Stimulated activated CD8-positive, alpha-beta memory T cell treated with anti-CD3 and anti-CD28 coated beads, Interleukin-15, amount 100 ng/mL, for 48 hours (primary cell): ENCODE data around the gene VGLL2.
"Not testable (repeated sequence)": the region's sequence is repeated elsewhere in the genome, so short reads cannot be mapped to it uniquely, and the experiment has no call there.

ENCODE experiments used
- DNase-seq, 2 donors: peaks; one replicate each; pipeline ENCODE4 v3.0.0-alpha.2; 2020; ENCODE audit warnings: low read depth in 2 of 2

The VGLL2 gene, protein sequence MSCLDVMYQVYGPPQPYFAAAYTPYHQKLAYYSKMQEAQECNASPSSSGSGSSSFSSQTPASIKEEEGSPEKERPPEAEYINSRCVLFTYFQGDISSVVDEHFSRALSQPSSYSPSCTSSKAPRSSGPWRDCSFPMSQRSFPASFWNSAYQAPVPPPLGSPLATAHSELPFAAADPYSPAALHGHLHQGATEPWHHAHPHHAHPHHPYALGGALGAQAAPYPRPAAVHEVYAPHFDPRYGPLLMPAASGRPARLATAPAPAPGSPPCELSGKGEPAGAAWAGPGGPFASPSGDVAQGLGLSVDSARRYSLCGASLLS

DNA sequence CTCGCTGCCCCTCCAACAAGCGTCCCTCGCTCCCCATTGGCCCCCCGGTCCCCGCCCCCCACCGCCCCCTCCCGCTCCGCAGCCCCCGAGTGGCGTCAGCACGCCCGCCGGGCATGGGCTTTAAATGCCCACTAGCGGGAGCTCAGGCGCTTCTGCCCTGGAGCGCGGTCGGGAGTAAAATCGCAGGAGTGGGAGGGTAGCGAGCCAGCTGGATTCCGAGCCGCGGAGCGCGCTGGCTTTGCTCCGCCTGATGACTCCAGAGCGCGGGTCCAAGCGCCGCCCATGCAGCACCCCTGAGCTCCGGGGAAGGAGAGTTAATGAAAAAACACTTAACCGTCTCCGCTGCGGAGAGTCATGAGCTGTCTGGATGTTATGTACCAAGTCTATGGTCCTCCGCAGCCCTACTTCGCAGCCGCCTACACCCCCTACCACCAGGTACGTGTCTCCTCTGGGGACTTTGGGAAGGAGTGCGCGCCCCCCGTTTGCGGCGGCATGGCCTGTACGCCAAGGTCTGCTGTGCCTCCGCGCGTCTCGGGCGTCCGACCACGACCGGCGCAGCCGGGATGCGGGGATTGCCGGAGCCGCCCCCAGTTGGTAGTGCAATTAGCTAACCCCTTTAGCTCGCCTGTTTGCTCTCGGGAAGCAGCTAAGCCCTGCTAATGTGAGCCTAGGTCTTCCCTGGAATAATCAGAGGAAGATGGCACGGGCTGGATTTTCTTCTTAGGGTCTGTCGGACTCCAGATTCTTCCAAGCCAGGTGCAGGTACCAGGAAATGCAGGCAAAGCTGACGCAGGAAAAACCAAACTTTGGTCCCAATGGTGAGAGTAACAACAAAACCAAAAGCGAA lies at the start of gene VGLL2:
VGLL2 (plus strand) TSS at position 149 of the 847 bp plus-strand sequence; CDS start at position 355, 206 bp downstream.
- no peak for DNase-seq

DNA sequence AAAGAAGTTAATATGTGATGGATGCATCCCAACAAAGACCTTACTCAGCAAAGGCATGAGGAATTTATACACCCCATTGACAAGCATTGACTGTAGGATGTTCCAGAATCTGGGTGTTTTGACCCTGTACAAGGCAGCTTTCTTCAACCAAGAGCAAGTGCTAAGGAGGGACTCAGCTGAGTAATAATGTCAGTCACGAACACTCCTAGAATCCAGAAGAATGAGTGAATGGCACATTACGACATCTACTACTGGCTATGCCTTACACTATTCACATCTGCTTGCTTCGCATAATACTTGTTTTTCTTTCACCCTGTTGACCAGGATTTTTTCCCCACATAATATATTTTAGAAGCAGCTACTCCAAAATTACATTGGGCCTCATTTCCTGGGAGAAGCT lies 42.5 kb upstream of the VGLL2 start:
- DNase-seq, result no peak

DNA sequence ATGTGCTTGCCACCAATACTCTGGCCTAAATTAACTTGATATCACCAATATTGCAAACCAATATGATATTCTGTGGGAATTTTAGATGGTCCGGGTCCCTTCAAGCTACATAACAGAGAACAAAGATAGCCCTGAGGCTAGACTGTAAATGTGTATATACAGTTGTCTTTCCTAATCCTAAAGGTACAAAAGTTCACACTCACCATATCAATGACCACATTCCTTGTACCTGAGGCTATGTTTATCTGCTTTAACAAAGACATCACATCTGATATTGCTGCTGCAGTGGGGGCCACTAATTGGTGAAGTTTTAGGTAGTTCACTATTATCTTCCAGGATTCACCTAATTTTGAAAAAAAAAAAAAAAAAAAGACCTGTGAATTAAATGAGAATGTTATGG lies 38.6 kb upstream of the VGLL2 start:
- no peak for DNase-seq

DNA sequence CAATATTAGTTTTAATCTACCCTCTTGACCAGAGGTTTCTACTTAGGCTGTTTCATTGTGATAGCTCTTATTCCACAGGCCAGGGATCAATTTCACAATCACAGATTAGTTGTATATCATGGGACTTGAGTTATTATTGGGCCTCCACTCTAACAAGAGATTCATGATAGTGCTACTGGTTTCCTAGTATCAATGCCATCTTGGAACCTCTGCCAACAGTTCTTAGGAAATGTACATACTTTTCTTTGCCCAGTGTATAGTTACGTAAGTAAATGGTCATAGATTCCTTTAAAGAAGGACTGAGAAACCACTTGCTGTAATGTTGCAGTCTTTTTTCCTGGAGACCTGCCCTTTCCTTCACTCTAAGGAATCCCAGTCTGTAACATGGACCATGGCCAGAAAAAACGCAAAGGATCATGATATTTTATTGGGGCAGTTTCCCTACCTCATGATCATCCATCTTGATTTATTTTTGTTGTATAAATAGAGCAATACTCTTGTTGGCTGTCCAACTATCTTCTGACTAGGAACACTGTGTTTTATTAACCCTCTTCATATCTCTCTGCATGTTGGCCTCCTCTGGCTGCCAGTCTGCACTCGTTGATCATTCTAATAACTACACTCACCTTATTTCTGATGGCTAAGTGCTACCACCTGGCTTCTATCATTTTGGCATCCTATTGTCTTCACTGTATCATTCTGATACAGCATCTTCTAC lies 38.0 kb upstream of the VGLL2 start:
- DNase-seq, result no peak

DNA sequence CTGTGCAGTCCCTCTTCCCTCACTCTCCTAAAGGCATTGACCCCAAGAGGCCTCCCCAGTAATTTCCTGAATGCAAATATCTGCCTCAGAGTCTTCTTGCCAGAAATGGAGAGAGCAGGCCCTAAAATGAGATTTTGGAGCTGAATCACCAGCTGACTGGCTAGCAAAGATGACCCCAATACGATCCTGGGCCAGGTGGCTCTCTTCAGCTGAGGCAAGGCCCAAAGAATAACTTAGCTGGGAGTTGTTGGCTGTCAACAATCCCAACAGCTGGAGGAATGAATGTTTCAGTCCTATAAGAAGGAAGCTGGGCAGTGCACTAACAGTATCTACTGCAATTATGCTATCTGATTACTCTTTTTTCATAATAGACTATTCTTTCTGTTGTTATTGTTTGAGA lies 37.2 kb upstream of the VGLL2 start:
- no peak for DNase-seq

GRCh38 chr6:117229870-117230269 lies 35.5 kb upstream of the VGLL2 start:
- DNase-seq, result no peak

DNA sequence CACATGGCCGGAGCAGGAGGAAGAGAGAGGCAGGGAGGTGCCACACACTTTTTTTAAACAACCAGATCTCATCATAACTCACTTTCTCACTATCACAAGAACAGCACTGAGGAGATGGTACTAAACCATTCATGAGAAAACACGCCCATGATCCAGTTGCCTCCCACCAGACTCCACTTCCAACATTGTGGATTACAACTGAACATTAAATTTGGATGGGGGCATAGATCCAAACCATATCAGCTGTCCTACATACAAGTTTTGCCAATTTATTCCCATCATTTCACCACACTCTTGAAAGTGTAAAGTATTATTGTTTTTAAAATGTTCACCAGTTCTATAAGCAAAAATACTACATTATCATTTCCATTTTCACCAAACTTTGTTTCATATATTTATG lies 33.9 kb upstream of the VGLL2 start:
- DNase-seq, result no peak

DNA sequence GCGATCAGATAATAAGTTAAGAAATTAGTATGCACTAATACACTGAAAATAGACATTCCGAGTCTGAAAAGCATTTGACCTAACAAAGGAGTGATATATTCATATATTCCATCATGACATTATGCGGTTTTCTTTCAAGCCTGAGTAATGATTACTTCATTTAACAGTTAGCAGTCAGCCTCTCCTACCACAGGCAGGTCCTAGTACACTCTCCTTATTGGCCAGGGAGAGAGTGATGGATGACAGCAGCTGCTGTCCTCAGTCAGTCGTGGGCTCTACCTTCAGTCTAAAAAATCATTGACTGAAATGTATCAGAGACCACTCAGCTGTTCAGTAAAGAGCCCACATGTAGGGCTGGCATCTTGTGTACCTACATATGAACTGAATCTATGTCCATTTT lies 33.2 kb upstream of the VGLL2 start:
- DNase-seq, result no peak

- no peak for DNase-seq
Measured at GRCh38 chr6:117233145-117233544, 32.2 kb upstream of the VGLL2 start.

DNA sequence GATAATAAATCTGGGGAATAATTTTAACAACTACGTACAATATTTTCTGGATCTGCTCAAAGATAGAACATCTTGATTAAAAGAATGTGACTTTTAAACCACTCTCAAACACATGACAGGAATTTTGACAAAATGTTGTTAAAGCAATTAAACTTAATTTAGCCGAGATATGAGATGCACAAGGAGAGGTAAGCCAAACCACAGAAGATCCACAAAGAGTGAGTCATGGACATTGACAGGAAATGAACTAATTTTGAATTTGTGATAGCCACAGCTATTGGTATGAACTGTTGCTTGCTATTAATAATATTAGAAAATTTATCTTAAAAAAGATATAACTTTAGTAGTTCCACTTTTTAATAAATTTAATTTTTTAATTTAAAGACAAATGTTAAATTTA lies 27.8 kb upstream of the VGLL2 start:
- DNase-seq, result no peak

DNA sequence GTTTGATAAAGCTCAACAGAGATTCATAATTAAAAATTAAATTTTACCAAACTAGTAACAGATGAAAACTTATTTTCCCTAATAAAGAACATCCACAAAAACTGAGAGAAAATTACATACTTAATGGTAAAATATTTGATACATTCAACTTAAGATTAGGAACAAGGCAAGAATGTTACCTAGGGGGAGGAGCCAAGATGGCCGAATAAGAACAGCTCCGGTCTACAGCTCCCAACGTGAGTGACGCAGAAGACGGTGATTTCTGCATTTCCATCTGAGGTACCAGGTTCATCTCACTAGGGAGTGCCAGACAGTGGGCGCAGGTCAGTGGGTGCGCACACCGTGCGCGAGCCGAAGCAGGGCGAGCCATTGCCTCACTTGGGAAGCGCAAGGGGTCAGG lies 20.8 kb upstream of the VGLL2 start:
- DNase-seq, result not testable (repeated sequence)

- DNase-seq, result not testable (repeated sequence)
Measured at GRCh38 chr6:117244979-117245378, 20.4 kb upstream of the VGLL2 start.

GRCh38 chr6:117253785-117254184 lies 11.6 kb upstream of the VGLL2 start:
- no peak for DNase-seq

DNA sequence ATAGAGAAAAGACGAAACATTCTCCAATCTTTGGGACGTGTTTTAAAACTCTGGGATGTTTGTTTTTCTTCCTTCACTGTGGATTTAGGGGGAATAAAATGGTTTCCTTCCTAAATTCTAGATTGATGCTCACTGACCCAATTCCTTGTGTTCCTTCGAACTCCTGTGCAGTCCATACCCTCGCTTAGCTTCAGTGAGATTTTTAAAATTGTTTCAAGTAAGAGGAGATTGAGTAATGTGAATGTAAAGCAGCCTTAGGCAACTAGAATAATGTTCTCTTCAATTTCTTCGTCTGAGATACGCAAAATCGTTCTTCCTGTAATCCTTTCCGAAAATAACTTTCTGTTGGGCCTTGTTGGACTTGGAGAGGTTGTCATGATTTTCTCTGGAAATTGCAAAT lies 2.6 kb upstream of the VGLL2 start:
- DNase-seq, result no peak

DNA sequence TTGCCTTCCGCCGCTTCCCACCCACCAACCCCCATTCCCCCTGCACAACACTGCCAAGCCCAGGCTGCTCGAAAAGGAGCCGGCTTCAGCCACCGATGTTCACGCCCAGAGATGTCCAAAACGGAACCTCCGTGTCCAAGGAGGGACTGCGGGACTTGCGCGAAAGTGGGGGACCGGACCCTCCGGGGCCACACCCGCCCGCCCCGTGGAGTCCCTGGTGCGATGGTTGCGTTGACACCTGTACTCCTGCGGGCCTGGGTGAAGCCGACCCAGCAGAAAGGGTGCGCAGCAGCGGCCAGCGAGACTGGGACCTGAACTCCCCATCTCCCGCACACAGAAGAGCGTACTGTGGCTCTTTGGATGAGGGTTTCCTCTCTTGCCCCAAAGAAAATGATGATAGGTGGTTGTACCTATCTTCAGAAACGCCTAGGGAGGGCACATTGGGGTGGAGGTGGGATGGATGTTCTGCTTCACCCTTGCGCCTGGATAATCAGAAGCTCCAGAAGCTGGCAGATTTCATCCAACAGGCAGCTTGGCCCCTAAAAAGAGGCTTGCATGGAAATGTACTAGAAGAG lies 1.9 kb upstream of the VGLL2 start:
- DNase-seq, result no peak

DNA sequence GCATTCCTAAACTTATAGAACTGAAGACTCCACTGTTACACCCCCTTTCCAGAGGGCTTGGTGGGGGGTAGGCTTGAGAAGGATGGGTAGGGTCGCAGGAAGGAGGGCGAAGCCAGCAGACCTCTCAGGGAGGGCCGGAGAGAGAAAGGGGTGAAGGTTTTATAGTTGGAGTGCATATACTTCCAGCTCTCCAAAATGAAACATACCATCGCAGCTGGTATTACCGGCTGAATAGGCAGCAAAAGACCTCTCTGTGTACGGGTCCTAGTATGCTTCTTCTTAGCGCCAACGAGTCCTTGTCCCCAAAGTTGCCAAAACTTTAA lies 1.0 kb upstream of the VGLL2 start:
- DNase-seq, result no peak

GRCh38 chr6:117264692-117265409 lies 507 bp upstream of the VGLL2 start:
- no peak for DNase-seq

DNA sequence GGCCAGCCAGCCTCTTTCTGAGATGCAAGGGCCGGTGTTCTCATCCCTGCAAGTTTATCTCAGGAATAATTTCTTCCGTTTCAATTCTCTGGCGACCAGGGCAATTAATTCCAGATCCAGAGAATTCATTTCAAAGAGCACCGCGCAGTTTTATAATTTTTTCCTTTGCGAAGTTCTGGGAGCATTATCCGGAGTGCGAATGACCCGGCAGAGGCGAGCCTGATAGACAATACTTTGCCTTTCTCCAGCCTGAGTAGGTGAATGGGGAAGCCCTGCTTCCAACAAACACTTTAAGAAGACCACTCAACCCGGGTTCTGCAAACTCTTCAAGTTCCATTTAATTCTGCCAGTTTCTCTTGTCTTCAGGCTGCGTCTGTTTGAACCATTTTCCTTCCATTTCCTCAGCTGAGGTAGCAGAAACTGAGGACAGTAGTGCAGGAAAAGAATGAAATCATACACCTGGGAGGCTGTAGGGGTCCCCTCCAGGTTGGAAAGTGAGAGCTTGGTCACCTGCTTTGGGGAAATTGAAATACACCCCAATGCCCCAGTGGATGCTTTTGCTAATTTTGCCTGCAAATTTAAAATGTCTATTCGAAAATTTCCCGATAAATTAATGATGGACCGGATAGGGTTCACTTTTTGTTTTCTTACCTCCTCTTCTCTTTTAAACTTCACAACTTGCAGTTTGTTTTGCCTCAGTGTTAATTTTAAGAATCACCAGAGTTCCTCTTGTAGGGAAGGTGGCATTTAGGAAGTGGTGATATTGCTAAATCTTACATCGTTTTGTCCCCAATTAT lies 1.1 kb downstream of the VGLL2 start:
- no peak for DNase-seq

GRCh38 chr6:117267054-117267347 lies 1.6 kb downstream of the VGLL2 start:
- no peak for DNase-seq

- DNase-seq, result no peak
Measured at GRCh38 chr6:117267766-117268534, 2.6 kb downstream of the VGLL2 start.
